SW 1271 (cell line): ENCODE data around the gene IFNW1.

Source experiments
- DNase-seq, 2 experiments: peaks; one replicate each; lab custom pipeline; 2025; lab: John Stamatoyannopoulos, UW

IFNW1 gene

DNA sequence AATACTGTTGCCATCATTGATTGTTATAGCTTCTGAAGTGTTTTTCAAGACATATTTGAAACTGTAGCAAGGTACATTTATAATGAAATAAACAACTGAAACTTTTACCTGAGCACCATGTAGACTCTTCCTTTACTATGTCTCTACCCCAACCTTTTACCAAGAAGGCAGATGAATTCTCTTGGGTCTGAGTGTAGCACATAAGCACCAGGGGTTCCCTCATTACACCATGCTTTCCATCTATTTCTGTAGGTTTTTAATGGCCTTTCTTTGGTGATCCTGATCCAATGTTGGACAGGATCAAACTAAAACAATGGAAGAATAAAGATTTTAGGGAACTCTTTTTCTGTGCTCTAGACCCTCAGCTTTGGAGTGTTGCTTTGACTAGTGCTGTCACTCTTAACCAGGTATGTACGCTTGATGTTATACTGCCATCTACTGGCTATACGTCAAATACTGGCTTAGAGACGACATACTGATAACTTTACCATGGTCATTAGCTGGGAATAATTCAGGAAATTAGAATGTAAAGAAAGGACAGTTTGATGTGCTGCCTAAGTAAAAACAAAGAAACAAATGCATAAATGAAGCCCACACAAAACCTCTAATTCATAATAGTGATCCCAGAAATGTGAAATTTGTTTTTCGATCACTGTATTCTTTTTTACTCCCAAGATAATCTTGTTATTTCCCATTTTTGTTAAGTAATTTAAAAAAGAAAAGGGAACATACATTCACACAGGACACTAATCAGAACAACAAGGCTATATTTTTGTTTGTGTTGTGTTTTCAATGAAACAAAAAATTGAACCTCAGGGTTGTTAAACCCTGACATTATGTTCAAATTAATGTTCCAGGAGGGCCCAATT is 30.7 kb downstream of the IFNW1 start:
- peak in 1 of 2 experiments; percentile 25 for DNase-seq

DNA sequence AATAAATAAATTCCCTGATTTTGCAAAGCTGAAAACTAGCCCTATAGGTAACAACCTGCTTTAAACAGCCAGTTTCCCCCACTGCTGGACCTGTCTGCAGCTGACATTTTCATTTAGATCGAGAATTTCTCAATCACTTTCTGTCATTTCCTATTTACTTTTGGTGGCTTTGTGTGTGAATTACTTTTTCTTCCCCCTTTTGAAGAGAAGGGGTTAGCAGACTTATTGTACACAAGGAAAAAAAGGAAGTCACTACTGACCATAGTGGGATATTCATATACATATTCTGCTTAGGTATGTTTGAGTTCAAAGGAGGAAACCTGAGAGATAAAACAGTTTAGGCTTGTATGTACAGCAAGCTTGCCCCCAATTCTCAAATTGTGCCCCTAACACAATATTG is 36.8 kb downstream of the IFNW1 start:
- DNase-seq, result no peak

DNA sequence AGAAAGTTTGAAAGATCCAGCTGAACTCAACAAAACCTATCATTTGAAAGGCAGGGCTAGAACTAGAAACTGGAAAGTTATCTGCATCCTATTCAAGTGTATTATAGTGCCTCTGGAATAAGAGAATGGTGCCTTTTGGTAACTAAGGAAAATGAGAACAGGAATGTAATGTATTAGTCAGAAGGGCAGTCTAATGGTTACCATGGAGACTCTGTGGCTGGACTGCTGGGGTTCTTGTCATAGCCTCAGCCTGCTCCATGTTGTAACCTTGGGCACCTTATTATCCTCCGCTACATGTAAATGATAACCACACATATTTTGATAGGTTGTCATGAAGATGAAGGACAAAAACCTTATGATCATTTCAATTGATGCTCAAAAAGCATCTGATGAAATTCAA is 39.3 kb downstream of the IFNW1 start:
- no peak for DNase-seq

DNA sequence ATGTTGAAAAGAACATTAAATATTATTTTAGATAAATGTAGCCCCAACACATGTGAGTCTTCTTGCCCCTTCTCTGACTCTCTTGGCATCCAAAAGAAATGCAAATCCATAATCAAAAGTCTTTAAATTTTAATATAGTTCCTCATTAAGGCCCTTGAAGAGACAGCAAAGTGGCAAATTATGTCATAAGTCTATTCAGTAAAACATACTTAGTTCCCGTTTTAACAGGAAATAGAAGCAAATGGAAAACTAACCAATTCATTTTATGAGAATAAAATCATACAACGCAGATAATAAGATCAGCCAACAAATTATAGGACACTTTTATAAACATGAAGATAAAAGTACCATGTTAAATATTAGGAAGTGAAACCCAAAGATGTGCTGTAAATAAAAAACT is 43.8 kb downstream of the IFNW1 start:
- no peak for DNase-seq

DNA sequence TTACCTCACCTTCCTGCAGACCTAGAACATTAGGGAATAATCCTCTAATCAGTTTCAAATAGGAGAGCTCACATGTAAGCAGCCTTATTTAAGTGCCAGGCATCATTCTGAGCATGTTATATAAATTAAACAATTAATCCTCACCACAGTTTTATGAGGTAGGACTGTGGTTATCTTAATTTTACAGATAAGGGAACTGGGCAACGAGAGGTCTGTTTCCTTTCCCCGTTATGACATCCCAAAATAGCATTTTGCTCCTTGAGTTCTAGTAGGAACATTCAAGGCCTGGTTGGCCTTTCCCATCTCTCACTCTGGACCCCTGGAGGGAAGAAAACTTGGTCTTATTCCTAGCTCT is 44.8 kb downstream of the IFNW1 start:
- DNase-seq, result no peak

DNA sequence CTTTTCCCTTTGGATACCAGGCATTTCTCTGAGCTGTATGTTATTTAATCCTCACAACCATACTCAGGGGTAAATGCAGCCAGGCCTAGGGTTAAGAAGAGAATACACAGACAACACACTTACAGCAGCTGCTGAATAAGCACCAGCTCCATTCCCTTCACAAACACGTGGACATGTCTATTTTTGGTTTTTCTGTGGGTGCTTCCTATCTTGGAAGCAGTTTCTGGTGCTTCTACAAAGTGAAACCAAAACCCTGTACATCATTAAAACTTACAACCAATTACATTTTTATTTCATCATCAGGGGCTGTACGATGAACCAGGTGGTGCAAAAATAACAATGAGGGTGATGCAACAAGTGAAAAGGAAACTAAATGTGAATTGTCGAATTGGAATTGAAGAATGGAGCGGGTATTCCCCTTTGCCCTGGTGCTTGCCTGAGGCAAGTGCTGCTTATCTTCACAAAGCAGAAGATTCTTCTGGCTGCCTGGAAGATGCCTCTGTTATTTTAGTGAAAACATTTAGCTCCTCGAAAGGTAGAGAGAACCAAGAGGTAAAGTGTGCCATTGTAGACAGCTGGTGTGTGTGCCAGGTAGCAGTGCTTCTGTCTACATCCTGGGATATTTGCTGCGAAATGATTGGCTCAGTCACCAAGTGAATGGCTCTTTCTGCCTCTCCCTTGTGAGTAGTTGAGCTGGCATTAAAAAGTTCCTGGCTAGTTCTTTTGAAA is 45.3 kb downstream of the IFNW1 start:
- peak in 1 of 2 experiments; percentile 0 for DNase-seq

DNA sequence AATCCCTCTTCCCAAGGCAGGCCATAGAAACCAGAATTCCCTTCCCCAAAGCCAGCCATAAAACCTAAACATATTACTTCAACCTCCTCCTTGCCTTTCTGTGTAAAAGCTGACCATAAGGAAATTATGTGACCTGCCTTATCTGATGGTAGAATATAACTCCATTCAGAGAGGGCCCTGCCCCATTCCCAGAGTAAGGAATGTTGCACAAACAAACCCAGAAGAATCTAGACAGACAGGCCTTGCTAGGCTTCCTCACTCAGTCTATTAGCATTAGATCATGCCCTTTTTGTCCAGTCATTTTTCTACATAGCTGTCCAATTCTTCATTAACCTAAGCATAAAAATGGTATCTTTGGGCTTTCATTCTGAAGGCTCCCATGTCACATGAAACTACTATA is 46.1 kb downstream of the IFNW1 start:
- no peak for DNase-seq
